Fibroblast of peridontal ligament (primary cell): ENCODE results near the gene OTOF.

Experiments
- DNase-seq: peaks from one replicate; pipeline ENCODE4 v3.0.0-alpha.2; 2010; ENCODE audit errors: extremely low read depth

Gene OTOF

DNA sequence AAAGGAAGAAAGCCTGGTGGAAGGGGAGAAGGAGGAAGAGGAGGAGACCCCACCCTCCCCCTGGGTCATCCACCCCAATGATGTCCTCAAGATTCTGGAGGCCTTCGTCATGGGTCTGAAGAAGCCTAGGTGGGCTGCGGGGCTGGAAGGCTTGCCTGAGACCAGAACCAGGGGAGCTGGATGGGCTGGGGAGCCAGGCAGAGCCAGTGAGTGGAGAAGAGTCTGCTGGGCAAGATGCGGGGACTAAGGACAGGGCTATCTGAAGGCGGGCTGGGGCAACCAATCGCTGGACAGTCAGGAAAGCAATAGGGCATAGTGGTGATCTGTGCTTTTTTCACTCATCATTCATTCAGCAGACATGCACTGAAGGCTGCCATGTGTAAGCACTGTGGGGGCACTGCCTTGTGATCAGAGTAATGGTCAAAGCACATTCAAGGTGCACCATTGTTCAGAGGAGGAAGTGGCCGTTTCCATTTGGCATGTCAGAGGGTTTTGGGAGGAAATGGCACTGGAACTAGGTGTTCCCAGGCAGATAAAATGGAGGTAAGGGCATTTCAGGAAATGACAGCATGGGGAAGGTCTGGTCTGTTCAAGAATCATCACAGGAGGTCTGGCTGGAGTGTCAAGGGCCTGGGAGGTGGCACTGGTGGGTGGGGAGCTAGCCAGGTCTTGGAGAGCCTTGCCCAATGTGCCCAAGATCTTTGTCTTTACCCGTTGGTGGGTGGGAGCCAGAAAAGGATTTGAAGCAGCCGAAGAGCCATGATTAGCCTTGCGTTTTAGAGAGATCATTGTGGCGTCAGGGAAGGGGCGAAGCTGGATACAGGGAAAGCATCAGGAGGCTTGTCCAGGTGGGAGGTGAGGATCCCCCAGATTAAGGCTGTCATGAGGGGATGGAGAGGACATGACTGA lies 24.2 kb downstream of the OTOF start:
- DNase-seq = no peak

DNA sequence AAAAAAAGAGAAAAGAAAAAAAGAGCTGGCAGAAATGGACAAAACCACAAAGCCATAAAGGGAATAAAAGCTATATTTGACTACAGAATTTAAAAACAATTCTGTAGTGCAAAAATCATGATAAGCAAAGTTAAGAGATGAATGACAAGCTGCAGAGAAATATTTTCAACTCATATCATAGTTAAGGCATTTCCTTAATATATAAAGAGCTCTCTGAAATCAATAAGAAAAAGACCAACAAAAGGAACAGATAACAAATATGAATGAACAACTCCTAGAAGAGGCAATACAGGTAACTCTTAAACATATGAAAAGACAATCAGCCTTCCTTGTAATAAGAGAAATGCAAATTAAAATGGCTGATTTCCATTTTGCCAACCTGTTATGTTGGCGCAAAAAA lies 26.2 kb downstream of the OTOF start:
- DNase-seq = no peak

DNA sequence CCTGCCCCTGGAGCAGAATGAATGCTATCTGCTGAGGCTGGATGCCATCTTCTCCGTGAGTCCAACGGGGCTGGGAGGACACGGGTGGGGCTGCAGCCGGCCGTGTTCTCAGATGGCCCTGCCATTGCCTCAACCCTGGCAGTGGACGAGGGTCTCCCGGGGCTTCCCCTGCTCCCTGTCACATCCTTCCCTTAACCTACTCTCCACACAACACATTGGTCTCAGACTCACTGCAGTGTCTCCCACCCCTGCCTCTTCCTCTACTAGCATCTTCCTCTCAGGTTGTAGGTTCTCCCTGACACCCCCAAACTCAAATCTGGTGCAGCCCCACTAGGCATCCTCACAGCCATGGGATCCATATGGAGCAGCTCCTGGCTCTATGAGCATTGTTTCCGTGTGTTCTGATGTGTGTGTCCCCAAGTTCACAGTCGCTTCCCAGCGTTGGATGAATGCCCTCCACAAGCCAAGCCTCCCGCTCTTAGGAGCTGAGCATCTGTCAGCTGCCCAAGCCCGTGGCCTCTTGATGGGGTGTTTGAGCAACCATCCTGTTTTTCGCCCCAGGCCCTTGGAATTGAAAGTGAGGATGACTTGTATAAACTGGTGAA lies 27.8 kb downstream of the OTOF start:
- no peak for DNase-seq

DNA sequence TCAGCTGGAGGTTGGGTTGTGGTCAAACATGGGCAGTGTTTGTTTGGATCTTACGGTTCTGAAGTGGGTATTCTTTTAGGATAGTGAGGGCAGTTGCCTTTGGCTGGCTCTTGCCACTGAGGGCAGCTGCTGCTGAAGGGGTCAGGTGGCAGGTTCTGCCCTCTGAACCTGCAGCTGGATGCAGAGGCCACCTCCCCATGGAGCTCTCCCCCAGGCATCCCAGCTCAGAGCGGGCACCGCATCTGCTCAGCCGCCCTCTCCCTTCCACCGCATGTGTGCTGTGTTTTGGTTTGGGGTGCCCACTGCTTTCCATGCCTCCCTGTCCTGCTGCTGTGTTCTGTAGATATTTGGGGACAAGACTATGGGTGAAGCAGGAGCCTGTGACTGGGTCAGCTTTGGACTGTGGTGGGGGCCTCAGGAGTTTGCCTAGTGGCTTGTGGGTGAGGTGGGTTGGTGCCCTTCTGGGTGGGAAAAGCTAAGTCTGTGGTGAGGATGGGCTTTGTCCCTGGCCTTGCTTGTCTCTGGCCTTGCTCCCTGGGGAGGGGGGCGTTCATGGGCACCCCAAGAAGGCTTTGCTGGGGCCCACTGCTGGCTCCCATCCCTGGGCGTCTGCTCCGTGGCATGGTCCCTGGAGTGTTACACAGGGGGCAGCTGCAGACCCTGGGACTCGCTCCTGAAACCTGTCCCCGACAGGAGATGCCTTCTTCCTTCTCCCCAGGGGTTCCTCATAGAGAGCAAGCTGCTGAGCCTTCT lies 28.5 kb downstream of the OTOF start:
- no peak for DNase-seq

DNA sequence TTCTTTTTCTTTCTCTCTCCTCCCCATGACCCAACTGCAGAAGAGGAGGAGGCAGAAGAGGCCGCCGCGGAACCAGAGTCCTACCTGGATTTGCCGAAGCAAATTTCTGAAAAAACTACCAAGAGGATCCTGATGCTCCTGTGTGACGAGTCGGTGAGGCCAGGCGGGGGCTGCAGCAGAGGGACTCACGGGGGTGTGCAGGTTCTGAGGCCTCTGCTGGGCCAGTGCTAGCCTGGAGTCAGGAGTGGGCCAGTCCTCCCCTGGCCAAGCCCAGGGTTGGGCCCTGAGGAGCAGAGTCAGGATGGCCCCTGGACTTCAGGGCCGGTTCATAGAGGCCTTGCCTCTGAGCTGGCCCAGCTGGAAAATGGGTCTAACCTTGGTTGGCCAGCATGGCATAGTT lies 29.3 kb downstream of the OTOF start:
- no peak for DNase-seq

DNA sequence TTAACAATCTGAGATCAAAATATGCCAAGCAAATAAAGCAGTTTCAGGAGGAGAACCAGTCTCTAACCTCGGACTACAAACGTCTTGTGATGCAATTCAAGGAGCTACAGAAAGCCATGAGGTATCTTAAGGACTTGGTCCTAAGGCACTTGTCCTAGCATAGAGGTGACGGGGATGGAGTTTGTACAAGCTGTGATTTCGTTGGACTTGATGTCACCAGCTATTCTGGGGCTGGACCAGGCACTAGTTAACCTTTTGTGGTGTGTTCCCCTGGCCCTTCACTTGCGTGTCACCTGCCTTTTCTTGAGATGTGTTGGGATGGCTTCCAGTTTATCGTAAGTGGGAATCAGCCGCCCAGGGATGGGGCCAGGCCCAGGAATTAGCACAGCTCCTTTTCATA lies 33.7 kb downstream of the OTOF start:
- DNase-seq = no peak

DNA sequence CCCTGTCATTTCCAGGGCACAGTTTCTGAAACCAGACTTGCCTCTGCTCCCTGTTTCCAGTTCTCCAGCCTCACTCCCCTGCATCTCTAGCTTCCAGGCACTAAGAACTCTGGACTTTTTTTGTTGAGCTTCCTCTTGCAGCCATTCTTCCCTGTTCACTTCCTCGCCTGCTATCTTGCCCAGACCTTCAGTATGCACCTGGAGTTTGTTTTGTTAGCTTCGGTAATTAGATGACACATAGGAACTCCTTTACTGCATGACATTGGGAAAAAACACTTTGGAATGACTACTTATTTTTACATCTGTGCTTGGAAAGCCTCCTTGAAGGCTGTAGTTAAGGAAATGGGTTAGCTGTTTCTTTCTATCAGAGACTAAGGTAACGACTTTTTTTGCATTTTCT lies 35.2 kb downstream of the OTOF start:
- no peak for DNase-seq

DNA sequence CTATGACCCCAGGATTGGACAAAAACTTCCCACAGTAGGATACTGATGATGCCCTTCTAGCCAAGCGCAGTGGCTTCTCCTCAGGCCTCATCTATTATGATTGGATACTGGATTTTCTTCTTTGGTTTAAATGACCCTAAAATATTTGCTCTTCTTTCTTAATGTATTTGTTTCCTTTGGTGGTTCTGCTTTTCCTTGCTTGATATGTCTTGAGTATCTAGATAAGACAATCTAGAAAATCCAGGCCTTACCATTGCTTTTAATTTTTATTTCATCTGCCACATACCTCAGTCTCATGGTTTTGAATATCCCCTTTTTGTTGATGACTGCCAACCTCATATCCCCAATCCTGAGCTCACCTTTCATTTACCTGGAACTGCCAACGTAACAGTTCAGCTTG lies 35.6 kb downstream of the OTOF start:
- DNase-seq = no peak

DNA sequence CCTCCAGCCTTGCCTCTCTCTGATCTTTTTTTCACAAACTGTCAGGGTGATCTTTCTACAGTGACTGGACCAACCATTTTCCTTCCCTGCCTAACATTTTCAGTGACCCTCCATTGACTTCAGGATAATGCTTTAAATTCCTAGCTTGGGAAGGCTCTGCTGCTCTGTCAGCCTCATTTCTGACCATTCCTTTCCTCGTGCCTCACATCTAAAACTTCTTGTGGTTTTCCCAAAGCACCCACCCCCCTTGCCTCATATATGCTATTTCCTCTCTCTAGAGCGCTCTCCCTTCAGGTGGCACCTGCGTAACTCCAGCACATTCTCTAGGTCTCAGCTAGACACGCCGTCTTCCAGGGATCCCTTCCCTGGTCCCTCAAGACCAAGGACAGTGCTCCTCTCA lies 39.0 kb downstream of the OTOF start:
- peak; percentile 3 for DNase-seq

DNA sequence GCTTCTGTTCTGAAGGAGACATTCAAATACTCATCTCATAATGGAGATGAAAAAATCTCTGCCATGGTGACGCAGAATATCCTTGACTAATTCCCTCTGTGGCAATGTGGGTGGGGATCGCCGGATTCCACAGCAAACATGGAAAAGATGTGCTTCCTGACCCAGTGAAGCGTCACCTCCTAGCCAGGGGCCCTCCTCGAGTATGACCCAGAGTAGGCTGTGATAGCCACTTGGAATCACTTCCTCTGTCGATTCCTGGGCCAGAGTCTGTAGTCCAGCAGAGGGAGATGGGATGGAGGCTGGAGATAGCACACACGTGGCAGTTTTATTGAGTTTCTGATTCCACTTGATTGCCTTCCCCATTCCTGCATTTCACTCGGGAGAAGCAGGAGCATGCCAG lies 39.4 kb downstream of the OTOF start:
- peak; percentile 51 for DNase-seq

DNA sequence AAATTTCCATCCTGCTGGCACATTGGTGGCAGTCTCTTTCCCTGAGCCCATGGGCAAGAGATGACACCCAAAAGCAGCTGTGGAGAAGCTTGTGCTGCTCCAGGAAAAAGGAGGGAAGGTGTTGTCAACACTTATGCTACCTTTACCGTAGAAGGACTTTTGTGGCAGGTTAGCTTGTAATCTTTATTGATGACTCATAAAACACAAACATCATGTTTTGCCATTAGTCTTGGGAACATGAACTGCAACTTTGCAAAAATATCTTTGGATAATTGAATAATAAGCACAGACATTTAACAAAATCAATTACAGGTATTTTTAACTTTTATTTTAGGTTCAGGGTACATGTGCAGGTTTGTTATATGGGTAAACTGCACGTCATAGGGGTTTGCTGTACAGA lies 42.8 kb downstream of the OTOF start:
- no peak for DNase-seq

DNA sequence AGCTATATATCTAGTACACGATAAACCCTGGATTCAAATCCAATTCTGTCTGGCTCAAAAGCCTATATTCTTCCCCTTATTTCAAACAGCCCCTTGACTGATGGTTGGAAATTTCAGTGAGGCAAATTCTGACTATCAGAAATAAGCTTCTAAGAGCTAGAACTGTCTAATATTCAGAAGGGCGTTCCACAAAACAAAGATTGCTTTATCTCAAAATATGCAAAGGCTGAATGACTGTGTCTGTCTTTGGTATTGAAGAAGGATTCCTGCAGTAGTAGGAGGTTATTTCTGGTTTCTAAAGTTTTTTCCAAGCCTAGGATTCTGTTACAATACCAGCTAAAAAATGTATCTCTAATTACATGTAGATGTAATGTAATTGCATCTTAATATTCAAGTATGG lies 45.1 kb downstream of the OTOF start:
- DNase-seq = no peak

DNA sequence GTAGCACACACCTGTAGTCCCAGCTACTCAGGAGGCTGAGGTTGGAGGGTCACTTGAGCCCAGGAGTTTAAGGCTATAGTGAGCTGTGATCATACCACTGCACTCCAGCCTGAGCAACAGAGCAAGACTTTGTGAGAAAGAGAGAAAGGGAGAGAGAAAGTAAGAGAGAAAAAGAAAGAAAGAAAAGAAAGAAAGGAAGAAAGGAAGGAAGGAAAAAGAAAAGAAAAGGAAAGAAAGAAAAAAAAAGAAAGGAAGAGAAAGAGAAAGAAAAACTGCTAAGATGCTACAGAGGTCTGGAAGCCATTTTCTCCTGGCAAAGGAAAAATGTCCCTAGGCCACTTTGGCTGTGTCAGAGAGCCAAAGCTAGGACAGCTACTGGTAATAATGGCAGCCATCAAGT lies 45.6 kb downstream of the OTOF start:
- no peak for DNase-seq

DNA sequence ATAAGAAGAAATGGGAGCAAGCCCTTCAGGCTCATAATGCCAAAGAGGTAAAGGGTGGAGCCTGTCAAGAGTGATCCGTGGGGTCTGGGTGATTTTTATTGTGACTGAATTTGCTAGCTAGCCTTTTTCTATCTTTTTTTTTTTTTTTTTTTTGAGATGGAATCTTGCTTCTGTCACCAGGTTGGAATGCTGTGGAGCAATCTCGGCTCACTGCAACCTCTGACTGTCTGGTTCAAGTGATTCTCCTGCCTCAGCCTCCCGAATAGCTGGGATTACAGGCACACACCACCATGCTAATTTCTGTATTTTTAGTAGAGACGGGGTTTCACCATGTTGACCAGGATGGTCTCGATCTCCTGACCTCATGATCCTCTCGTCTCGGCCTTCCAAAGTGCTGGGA lies 47.1 kb downstream of the OTOF start:
- peak; percentile 10 for DNase-seq

DNA sequence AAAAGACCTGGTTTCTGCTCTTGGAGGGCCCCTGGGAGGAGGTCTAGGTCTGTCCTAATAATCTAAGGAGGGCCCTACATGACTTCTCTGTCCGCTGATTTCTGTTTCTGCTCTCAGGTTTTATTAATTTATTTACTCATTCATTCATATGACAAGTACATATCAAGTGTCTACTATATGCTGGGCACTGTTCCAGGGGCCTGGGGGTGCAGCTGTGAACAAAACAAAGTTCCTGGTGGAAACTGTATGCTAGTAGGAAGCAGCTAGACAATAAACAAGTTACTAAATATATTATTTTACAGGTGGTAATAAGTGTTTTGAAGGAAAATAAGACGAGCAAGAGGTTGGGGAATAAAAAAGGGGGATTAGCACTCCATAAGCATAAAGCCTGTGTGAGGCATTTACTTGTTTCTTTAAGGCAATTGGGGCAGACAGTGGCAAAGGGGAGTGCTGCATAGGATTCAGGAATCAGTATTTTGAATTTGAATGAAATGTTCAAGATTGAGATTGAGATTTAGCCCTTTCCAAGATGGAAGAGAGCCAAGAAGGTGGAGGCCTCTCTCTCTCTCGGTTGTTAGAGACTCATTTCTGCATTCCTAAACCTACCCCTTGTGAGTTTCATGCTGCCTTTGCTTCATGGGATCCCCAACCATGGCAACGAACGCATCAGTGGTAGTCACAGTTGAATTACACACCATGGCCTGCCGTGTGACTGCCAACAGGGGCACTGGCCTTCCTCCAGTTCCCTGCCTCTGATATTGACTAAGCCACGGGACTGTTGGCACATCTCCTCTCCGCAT lies 47.9 kb downstream of the OTOF start:
- no peak for DNase-seq

DNA sequence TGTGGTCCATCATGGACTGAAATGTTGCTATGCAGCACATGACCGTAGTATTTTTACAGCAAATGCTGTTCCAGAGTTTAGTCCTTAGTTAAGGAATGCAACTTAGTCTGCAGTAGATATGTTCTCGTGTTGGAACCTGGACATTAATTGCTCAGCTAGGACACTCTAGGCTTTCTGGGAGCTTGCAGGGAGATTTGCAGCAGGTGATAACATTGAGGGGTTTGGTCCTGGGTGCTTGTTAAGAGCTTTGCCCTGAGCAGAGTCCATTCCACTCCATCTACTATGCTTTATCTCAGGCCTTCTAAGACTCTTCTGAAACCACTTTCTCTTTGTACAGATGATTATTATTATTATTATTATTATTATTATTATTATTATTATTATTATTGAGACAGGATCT lies 49.1 kb downstream of the OTOF start:
- DNase-seq = no peak

DNA sequence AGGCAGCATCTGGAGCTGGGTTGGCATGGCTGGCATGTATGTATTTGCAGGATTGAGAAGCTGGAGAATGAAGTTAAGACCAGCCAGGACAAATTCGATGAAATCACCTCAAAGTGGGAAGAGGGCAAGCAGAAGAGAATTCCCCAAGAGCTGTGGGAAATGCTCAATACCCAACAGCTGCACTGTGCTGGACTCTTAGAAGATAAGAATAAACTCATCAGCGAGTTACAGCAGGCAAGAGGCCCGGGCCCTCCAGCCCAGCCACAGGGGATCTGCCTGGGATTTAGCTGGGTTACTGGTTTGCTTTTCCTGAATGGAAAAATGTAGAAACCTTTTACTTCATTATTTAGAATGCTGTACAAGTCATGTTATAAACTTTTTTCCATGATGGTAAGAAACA lies 53.7 kb downstream of the OTOF start:
- DNase-seq = no peak

DNA sequence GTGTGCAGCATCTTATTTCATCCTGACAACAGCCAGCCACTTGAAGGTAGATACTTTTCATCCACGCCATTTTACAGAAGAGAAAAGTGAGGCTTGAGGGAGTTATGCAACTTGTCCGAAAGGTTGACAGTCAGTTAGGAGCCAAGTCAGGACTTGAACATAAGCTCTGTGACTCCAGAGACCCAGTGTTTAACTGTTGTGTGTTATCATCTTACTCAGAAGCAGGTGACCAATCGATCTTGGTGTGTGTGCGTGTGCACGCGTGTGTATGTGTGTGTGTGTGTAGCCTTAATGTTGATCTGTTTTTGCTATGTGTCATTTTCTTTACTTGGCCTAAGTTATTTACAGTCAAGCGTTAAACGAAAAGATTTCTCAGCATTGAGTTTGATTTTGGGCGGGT lies 54.2 kb downstream of the OTOF start:
- DNase-seq = no peak

DNA sequence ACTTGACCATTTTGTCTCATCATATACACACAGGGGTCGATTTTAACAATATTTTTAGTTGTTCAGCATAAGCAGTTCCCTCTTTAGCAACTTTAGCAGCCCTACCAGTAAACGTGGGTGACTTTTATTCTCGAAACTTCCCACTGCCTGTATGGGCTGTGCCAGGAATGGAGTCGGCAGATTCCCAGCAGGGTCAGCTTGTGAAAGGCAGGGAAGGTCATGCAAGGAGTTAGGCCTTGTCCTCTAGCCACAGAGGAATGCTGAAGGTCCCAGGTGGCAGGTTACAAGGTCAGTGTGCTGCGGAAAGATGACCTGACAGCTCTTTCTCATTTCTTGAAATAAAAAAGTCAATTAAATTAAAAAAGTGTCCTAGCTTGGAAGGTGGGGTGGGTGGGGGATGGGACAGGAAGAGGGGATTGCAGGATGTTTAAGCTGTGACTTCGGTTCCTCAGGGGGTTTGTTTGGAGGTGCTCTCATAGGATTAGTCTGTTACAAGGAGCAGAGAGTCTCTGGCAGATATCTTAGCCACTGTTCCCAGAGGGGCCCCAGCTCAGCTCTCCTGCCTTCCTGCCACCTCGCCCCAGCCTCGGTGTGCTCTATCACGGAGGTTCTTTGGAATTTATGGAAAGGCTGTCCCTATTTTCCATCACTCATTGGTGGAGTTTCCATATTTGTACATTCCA lies 54.8 kb downstream of the OTOF start:
- DNase-seq = no peak

DNA sequence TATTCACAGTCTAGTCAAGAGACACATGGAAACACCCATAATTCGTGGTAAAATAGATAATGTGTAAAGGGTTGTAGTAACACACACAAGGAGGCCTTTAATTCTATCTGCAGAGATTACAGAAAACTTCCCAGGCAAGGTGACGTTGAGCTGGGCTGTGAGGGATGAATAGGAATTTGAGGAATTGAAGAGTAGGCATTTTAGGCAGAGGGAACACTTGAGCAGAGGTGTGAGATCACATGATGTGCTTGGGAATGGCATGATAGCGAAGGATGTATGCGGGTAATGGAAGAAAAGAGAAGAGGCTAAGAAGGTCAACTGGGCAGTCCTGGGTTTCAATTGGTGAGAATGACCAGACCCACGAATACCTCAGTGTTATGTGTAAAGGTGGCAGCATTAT lies 56.0 kb downstream of the OTOF start:
- no peak for DNase-seq

DNA sequence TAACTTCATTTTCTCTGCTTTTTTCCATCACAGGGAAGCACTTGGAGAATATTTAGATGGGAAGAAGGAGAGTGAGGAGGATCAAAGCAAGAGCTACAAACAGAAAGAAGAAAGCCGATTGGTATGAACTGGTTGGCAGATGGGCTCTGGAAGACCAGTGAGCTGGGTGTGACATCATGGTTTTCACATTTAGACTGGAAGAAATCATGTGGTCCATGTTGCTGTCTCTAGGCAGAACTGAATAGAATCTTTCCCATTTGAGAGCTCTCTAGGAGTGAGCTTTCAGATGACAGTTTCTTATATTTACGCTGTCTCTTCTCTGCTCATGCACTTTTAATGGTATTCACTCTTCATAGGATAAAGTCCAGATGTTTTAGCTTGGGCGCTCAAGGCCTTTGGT lies 63.6 kb downstream of the OTOF start:
- peak; percentile 30 for DNase-seq
